HT-29 (cell line): ENCODE data around the gene BCL2L1. TPM values are rescaled to one million over a fixed set of nuclear protein-coding genes. Genes with fewer than 3 reads are reported as not detected.

Experiments
- DNase-seq: peaks from one replicate; pipeline ENCODE4 v3.0.0-alpha.2; 2015; ENCODE audit warnings: low spot score
- total RNA-seq: library from RNA; depleted of rRNA; stranded (reverse); fragments of >200 nt; shearing (Covaris generic); gene quantifications from 2 replicates; pipeline ENCODE4 v1.2.3, GENCODE V29; 2014

Gene BCL2L1
- total RNA-seq, 1 experiment from 2014 or later, result 324 TPM

- no peak for DNase-seq
Measured at GRCh38 chr20:31694842-31695593, 27.6 kb downstream of the BCL2L1 start.

DNA sequence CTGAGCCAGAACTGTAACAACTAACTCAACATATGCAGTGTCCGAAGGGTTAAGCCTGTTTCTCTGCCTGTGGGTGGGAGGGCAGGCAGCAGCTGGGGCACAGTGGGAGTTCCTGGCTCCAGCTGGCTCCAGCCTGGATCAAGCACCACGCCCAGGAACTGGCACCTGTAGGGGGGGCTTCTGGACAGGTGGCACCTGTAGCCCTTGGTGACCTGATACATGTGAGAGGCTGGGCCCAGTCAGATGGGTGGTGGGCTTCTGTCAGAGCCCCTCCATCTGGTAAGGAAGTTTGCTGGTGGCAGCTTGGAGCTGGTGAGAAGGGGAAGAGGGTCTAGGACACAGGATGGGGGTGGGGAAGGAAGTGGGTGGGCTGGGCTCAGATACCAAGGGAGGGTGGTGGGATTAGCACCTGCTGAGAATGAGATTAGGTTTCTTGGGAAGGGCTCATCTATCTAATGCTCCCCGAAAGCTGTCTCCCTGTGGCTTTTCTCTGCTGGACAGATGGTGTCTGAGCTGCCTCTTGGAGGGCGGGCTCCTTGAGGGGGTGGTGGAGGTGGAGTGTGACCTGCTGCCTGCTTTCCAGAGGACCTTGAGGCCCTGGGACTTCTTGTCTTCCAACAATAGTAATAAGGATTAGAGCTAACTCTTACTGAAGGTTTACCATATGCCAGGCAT lies 28.5 kb downstream of the BCL2L1 start:
- peak; percentile 63 for DNase-seq

GRCh38 chr20:31693402-31693801 lies 29.3 kb downstream of the BCL2L1 start:
- DNase-seq, result no peak

DNA sequence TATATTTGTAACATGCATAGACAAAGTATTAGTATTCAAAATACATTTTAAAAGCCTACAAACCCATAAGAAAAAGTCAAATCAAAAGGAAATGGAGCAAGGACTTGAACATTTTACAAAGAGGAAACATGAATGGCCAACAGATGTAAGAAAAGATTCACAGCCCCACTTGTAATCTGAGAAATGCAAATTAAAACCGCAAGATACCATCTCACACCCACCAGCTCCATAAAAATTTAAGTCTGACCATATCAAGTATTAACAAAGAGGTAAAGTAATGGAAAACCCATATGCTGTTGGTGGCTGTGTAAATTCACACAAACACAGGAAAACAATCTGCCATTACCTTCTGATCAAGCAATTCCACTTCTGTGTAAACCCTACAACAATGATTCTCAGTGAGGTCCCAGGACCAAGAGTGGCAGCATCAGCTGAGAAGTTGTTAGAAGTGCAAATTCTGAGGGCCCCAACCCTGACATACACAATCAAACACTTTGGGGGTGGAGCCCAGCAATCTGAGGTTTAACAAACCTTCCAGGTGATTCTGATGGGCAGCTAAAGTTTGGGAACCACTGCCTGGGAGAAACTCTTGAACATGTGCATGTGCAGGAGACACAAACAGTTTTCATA lies 30.9 kb downstream of the BCL2L1 start:
- DNase-seq, result no peak

GRCh38 chr20:31690124-31690666 lies 32.5 kb downstream of the BCL2L1 start:
- no peak for DNase-seq

GRCh38 chr20:31689141-31689540 lies 33.5 kb downstream of the BCL2L1 start:
- DNase-seq, result no peak

DNA sequence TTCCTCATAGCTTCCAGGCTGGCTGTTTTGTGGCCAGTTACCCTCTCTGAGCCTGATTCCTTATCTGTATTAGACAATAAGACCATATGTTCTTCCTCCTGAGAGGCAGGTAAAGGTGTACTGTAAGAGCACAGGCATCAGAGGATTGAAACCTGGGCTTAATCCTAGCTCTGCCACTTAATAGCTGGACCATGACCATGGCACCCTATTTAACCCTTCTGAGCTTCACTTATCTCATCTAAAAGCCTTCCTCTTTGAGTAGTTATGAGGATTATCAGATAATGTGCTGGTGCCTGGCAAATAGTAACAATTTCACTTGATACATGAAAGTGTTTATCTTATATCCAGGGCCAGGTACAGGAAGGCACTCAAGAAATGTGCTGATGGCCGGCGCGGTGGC lies 34.9 kb downstream of the BCL2L1 start:
- DNase-seq, result no peak

- DNase-seq, result no peak
Measured at GRCh38 chr20:31685853-31686643, 36.6 kb downstream of the BCL2L1 start.

DNA sequence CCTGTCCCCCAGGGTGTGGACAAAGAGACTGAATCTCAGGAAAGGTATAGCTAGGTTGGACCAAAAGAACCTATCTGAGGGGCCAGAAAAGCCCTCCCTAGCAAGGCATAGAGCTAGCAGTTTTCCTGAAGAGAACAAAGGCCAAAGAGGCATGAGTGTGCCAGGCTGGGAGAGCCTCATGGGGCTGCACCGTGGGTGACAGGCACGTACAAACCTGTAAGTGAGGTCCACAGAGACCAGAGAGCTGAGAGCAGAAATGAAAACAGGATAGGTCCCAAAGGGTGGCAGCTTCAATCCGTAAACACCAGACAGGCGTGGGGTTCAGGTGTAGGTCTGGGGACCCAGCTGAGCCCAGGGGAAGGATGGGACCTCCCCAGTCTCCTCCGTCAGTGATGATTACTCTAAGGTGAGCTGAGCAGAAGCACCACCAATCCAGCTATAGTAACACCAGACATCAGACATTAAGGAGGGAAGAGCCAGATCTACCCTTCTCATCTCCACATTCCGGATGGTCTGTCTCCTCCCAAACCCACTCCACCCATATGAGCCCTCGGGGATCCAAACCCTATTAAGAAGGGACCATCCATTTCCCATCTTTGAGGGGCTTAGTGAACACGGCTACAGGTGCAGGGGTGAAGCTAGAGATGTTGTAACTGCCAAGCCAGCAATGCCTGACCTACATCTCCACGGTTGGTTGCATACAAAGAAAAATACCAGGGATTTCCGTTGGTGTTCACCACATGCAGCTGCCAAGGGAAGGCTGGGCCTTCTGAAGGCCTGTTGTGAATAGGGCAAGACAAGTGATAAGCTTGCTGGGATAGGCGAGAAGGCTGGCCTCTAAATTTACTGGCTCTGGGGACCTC lies 38.3 kb downstream of the BCL2L1 start:
- no peak for DNase-seq

DNA sequence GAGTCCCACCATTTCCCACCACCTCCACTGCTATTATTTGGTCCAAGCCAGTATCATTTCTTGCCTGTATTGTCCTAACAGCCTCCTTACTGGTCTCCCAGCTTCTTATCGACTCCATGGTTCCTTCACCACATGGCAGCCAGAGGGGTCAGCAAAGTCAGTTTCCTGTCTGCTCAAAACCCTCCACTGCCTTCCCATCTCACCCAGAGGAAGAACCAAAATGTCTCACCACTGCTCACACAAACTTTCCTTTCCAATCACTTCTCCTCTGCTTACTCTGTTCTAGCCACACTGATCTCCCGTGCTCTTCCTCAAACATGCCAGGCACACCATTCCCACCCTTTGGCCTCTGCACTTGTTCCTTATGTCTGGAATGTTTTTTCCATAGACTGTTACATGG lies 39.7 kb downstream of the BCL2L1 start:
- DNase-seq, result no peak

DNA sequence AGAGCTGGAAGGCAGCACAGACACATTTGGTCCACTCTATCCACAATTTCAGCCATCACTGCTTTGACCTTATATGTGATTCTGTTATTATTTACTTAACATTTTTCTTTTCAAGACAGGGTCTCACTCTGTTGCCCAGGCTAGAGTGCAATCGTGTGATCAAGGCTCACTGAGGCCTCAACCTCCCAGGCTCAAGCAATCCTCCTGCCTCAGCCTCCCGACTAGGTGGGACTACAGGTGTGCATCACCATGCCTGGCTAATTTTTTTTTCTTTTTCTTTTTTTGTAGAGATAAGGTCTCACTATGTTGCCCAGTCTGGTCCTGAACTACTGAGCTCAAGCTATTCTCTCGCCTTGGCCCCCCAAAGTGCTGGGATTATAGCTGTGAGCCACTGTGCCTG lies 40.3 kb downstream of the BCL2L1 start:
- DNase-seq, result no peak

DNA sequence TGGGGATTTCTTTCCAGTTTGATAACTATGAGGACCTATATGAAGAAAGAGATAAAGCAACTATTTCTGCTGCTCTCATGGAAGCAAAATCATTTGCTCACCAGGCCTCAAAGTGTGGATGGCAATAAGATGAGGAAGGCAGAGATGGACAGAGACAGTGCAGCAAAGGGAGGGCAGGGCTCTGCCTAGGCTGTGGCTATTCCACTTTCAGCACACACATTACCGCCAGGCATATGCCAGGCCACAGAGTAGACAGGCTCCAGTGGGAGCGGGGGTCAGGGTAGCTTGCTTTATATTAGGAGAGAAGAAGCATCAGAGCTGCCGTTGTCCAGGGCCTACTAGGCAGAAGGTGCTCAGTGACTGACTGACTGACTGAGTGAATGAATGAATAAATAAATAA lies 40.9 kb downstream of the BCL2L1 start:
- no peak for DNase-seq

DNA sequence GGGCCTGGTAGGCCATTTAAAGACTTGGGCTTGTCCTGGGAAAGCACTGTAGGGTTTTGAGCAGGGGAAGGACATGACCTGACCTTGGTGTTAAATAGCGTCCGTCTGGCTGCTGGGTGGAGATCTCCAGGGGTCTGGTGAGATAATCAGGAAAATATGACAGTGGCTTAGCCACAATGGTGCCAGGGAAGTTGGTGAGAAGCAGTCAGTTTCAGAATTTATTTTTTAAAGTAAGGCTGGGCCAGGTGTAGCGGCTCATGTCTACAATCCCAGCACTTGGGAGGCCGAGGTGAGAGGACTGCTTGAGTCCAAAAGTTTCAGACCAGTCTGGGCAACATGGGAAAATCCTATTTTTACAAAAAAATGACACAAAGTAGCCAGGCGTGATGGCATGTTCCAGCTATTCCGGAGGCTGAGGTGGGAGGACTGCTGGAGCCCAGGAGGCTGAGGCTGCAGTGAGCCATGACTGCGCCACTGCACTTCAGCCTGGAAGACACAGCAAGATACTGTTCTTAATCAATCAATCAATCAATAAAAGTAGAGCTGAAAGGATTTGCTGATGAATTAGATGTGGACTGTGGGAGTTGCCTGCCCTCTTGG lies 41.4 kb downstream of the BCL2L1 start:
- no peak for DNase-seq

- DNase-seq, result peak; percentile 12
Measured at GRCh38 chr20:31680286-31681127, 42.2 kb downstream of the BCL2L1 start.

- DNase-seq, result no peak
Measured at GRCh38 chr20:31679357-31680285, 43.0 kb downstream of the BCL2L1 start.

DNA sequence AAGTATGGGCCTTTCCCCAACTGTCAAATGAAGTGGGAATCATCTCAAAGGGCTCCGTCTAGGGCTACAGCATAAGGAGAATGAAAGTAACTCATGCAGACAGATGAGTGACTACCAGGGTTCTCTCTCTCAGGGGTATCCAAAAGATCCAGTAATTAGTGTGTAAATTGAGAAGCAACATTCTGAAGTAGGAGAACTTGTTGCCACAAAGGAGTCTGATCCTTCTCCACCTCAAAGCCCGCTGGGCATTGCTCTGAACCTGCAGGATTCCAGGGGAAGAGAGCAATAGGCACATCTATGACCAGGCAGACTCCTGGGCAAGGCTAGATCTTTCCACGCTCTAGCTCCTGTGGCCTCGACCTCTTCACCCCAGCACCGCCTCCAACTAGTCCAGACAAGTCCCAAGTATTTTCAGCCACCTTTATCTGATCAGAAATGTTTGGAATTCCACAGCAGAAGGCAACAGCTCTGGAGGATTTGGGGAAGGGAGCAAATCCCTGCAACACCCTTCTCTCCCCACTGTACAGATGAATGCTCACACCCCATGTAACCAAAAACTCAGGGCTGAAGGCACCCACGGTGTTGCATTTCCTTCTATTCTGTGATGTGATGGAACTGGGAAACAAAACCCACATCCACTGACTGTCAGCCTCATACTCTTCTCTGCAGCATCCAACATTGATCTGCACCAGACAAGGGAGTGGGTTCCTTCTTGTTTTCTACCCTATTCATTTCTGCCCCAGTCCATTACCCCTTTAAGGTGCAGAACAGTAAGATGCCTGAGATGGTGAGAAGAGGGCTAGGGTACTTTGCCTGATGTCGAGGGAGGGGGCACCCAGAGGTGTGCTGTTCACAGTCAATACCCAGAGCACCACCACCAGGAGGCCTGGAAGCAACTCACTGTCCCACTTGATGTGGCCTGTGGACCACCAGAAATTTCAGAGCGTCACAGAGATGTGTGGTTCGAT lies 44.0 kb downstream of the BCL2L1 start:
- peak; percentile 66 for DNase-seq
